NB4 (cell line): ENCODE results near the gene LSM7.
"Not testable (repeated sequence)": the region's sequence is repeated elsewhere in the genome, so short reads cannot be mapped to it uniquely, and the experiment has no call there.

Source experiments
- DNase-seq: peaks from one replicate; pipeline ENCODE4 v3.0.0; 2010; ENCODE audit warnings: low read depth
- H3K4me3 ChIP-seq: one replicate; pipeline ENCODE4 v1.5.1; 2011; ENCODE audit warnings: mild to moderate bottlenecking, low read depth, low read length, moderate library complexity
- MYC ChIP-seq: IDR thresholded peaks from 2 replicates; pipeline ENCODE4 v1.6.1; 2011; ENCODE audit warnings: low read depth, low read length
- POLR2A ChIP-seq: IDR thresholded peaks from 2 replicates; pipeline ENCODE4 v1.6.1; 2011; ENCODE audit warnings: mild to moderate bottlenecking; ENCODE audit not compliant: insufficient read length; ENCODE audit errors: extremely low read depth
- TF ChIP-seq, protein P1 (sequence below): IDR thresholded peaks from 2 replicates; pipeline ENCODE4 v1.6.1; 2011; ENCODE audit warnings: low read depth, low read length
- TF ChIP-seq, protein P2 (sequence below): IDR thresholded peaks from one replicate; pipeline ENCODE4 v1.5.1; 2012; ENCODE audit warnings: low read depth, low read length

LSM7 gene

DNA sequence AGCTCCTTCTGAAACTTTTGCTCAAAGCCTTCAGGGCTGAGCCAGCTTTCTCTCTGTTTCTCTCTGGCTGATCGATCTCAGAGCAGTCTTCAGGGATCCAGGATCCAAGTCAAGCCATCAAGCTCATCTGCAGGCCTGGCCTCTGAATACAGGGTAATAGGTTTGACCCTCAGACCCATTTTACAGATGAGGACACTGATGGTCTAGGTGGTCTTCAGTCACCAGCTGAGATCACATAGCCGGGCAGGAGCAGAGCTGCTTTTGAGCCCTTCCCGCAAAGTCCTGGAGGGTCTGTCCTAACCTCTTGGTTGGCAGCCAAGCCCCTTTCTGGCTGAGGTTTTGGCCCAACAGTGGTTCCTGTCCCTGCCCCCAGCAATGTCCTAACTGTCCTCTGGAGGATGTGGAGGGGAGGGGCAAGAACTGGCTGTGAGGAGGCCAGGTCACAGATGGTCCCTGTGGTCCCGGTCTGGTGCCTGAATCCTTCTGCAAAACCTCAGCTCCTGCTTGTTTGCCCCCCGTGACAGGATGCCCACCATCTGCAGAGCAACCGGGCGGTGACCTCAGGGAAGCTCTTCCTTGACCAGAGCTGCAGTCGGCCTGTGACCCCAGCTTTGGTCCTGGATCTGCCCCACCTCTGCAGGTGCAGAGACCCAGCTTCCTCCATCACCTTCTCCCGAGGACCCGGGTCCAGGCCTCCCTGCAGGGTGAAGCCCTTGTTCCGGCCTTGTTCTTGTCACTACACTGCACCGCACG lies 40.6 kb downstream of the LSM7 start:
- no peak overlapping the region for H3K4me3 ChIP-seq
- DNase-seq: peak; percentile 47
- TF ChIP-seq POLR2A (no peak), MYC (no peak)
- TF ChIP-seq, protein P1, sequence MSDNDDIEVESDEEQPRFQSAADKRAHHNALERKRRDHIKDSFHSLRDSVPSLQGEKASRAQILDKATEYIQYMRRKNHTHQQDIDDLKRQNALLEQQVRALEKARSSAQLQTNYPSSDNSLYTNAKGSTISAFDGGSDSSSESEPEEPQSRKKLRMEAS: no peak

DNA sequence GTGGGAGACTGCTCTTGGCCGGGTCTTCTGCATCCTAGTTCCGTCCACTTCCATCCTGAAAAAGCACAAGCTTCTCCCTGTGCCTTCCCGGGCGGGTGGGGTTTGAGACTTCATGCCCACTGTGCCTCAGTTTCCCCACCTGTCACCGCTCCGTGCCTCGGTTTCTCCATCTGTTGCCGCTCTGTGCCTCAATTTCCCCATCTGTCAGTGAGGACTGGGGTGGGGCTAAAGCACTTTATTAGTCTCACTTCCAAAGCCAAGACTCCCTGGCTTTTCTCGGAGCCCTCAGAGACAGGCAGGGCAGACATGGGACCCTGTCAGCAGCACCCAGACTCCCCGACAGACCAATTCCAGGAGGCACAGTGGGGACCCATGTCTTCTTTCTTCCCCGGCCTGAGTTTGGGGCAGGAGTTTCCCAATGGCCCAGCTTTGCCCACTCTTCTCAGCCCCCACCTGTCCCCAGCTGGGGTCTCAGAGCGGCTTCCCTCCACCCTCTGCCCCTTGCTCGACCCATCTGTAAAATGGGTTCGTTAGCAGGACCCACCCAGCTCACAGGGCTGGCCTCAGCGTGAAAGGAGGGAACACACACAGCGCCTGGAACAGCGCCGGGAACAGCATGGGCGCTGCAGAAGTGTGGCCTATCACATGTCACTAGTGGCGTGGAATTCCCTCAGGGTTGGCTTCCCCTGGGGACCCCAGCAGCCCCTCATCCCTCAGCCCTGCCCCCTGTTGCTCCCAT lies 41.8 kb downstream of the LSM7 start:
- TF ChIP-seq POLR2A (no peak), MYC (no peak)
- TF ChIP-seq, protein P1: no peak
- TF ChIP-seq, protein P2, sequence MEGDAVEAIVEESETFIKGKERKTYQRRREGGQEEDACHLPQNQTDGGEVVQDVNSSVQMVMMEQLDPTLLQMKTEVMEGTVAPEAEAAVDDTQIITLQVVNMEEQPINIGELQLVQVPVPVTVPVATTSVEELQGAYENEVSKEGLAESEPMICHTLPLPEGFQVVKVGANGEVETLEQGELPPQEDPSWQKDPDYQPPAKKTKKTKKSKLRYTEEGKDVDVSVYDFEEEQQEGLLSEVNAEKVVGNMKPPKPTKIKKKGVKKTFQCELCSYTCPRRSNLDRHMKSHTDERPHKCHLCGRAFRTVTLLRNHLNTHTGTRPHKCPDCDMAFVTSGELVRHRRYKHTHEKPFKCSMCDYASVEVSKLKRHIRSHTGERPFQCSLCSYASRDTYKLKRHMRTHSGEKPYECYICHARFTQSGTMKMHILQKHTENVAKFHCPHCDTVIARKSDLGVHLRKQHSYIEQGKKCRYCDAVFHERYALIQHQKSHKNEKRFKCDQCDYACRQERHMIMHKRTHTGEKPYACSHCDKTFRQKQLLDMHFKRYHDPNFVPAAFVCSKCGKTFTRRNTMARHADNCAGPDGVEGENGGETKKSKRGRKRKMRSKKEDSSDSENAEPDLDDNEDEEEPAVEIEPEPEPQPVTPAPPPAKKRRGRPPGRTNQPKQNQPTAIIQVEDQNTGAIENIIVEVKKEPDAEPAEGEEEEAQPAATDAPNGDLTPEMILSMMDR: no peak
- H3K4me3 ChIP-seq: no peak overlapping the region
- no peak for DNase-seq

DNA sequence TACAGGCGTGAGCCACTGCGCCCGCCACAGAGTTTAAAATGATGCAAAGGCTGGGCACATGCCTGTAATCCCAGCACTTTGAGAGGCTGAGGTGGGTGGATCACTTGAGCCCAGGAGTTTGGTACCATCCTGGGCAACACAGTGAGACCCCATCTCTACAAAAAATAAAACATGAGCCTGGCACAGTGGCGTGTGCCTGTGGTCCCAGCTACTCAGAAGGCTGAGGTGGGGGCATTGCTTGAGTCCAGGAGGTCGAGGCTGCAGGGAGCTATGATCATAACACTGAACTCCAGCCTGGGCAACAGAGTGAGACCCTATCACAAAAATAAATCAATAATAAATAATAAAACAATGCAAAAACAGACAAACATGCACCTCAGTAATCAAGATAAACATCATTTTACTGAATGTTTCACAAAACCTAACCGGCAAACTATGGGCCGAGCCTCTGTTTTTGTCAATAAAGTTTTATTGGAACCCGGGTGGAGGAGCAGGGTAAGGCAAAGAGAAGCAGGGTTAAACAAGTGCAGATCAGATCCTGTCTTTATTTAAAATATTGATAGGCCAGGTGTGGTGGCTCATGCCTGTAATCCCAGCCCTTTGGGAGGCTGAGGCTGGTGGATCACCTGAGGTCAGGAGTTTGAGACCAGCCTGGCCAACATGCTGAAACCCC lies 44.4 kb downstream of the LSM7 start:
- TF ChIP-seq MYC: no peak
- TF ChIP-seq, protein P2: no peak

DNA sequence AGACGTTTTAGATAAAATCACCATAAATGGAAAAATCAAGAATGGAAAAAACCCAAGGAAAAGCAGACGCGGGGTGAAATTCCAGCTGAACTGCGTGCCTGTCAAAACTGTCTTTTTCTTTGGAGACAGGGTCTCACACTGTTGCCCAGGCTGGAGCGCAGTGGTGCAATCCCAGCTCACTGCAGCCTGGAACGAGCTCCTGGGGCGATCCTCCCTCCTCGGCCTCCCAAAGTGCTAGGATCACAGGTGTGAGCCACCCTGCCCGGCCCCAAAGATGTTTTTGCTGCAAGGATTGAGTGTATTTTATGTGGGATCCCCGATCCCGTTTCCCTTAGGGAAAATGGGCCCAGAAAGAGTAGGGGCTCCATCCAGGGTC lies 45.5 kb downstream of the LSM7 start:
- DNase-seq: no peak
- no peak overlapping the region for H3K4me3 ChIP-seq
- TF ChIP-seq POLR2A (no peak), MYC (no peak)
- TF ChIP-seq, protein P2: no peak
- TF ChIP-seq, protein P1: no peak

More for the DNA sequence above, 44.4 kb downstream of the LSM7 start:
- DNase-seq: no peak
- H3K4me3 ChIP-seq: no peak overlapping the region

DNA sequence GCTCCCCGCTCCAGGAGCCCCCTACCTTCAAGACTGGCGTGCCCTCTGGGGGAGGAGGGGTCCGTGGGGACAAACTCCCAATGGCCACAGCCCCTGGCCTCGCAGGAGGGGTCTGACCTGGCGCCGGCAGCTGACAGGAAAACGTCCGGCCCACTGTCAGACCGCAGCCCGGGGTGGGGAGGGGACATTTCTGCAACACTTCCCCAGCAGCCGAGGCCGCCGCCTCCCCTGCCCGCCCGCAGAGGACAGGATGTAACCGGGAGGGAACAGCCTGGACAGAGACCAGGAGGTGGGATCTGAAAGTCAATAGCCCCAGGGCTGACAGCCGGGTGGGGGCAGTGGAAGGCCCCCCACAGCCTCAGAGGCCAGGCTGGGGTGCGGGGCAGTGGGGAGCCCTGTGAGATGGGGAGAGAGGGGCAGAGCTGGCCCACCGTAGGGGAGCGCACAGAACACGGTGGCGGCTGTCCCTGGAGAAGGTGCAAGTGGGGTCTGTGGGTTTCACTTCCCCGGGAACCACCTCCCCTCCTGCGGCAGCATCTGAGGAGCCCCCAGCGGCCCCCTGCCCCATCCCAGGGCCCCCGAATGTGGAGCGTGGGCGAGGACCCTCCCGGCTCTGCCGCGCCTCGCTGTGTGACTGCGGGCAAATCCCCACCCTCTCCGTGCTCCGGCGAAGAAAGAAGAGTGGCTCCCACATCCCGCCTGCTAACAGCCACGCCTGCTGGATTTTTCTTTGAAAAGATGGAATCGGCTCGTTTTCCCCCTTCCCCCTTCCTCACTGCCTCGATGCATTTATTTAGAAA lies 46.1 kb downstream of the LSM7 start, which contains the start of gene PEAK3:
TSS of gene PEAK3 (minus strand) at position 114 of the 800 bp plus-strand sequence. CDS start 1,244 bp downstream, outside the sequence.
- DNase-seq: peak; percentile 91
- TF ChIP-seq MYC (no peak), POLR2A (no peak)
- TF ChIP-seq, protein P1: no peak
- TF ChIP-seq, protein P2: no peak
- H3K4me3 ChIP-seq: peak within 1 kb of the TSS; percentile 16

DNA sequence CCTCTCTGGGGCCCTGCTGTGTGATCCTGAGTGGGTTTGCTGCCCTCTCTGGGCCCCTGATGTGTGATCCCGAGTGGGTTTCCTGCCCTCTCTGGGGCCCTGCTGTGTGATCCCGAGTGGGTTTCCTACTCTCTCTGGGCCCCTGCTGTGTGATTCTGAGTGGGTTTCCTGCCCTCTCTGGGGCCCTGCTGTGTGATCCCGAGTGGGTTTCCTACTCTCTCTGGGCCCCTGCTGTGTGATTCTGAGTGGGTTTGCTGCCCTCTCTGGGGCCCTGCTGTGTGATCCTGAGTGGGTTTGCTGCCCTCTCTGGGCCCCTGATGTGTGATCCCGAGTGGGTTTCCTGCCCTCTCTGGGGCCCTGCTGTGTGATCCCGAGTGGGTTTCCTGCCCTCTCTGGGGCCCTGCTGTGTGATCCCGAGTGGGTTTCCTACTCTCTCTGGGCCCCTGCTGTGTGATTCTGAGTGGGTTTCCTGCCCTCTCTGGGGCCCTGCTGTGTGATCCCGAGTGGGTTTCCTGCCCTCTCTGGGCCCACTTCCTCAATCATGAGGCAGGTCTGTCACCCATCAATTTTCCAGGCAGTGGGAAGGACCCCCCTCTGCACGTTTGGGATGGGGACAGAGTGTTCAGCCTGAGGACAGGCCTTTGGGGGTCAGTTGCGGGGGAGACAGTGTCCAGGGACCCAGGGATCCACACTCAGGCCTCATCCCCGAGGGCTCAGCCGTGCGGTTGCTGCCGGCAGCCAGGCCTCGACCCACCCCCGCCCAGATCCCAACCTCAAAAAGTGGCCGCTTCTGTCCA lies 46.9 kb downstream of the LSM7 start:
- not testable (repeated sequence) for DNase-seq, H3K4me3 ChIP-seq
